HCT116 (cell line): ENCODE results near the gene EGLN3. TPM values are rescaled to one million over a fixed set of nuclear protein-coding genes. Genes with fewer than 3 reads are reported as not detected.

Experiments
- ATAC-seq: fragments of 200-7000 bp; cut with Tn5 transposase; 2 replicates; pipeline ENCODE4 v1.9.1; 2020; ENCODE audit warnings: mild to moderate bottlenecking, moderate library complexity
- BruUV-seq: library from RNA; stranded (reverse); fragments of 400-500 nt; replicated peaks from 2 replicates; lab custom pipeline; 2021; lab: Mats Ljungman, UMichigan
- CTCF ChIA-PET: fragments of 300-600 bp; sonication (Branson Sonifier 250); formaldehyde crosslinking; loops from one replicate; lab custom pipeline; 2021; ENCODE audit warnings: antibody characterized with exemption; lab: Charles Lee
- POLR2A ChIA-PET: fragments of 300-600, 350-600 bp; sonication (Branson Sonifier 250); formaldehyde crosslinking; loops from one replicate; lab custom pipeline; 2021; ENCODE audit warnings: antibody characterized with exemption; lab: Charles Lee
- RAD21 ChIA-PET, 2 experiments: fragments of 300-600 bp; sonication (Branson Sonifier 250); formaldehyde crosslinking; loops; one replicate each; lab custom pipeline; 2023; ENCODE audit warnings: low total read pairs in 2 of 2; ENCODE audit not compliant: uncharacterized antibody in 2 of 2, unreplicated experiment in 2 of 2, low non-redundant PET in 1 of 2; lab: Charles Lee
- DNase-seq: peaks from one replicate; pipeline ENCODE4 v3.0.0-alpha.2; 2010; ENCODE audit warnings: low read depth, low spot score
- H2AFZ ChIP-seq: fragments of 200-600 bp; shearing (Covaris generic), sonication (generic); 2 replicates; pipeline ENCODE4 v1.6.1; 2017; ENCODE audit warnings: low read depth, mixed run types, mixed read lengths, antibody characterized with exemption, low read length; ENCODE audit not compliant: poor library complexity, severe bottlenecking
- H3K27ac ChIP-seq: 2 replicates; pipeline ENCODE4 v1.5.1; 2012; ENCODE audit warnings: low read depth, low read length
- H3K27me3 ChIP-seq: fragments of 200-600 bp; sonication (generic); 2 replicates; pipeline ENCODE4 v1.6.1; 2016; ENCODE audit warnings: mixed run types, low read length, mixed read lengths; ENCODE audit not compliant: insufficient read depth
- H3K36me3 ChIP-seq, 2 experiments: fragments of 200-500 bp in 1 of 2; fragments of 200-600 bp in 1 of 2; sonication (Bioruptor generic) in 1 of 2; sonication (generic) in 1 of 2; 2 replicates each; pipeline versions ENCODE4 v1.5.1 to v1.6.1; 2014 to 2016; ENCODE audit warnings: low read length in 2 of 2, inconsistent platforms in 1 of 2, mixed read lengths in 1 of 2, mixed run types in 1 of 2; ENCODE audit not compliant: insufficient read depth in 2 of 2, control insufficient read depth in 1 of 2
- H3K4me1 ChIP-seq, 2 experiments: fragments of 200-600 bp in 1 of 2; sonication (generic) in 1 of 2; 2 replicates each; pipeline versions ENCODE4 v1.5.1 to v1.6.1; 2012 to 2017; ENCODE audit warnings: low read length in 2 of 2, inconsistent platforms in 1 of 2, mild to moderate bottlenecking in 1 of 2, mixed read lengths in 1 of 2, mixed run types in 1 of 2, moderate library complexity in 1 of 2; ENCODE audit not compliant: insufficient read depth in 2 of 2, control insufficient read depth in 1 of 2
- H3K4me2 ChIP-seq: fragments of 200-600 bp; sonication (generic); 2 replicates; pipeline ENCODE4 v1.6.1; 2017; ENCODE audit warnings: mixed run types, low read length, mixed read lengths
- H3K4me3 ChIP-seq, 2 experiments: fragments of 200-600 bp in 1 of 2; sonication (generic) in 1 of 2; replicated peaks in 1 of 2; 2 replicates each; pipeline ENCODE4 v1.5.1; 2011 to 2016; ENCODE audit warnings: low read length in 2 of 2, control low read depth in 1 of 2, low read depth in 1 of 2, mild to moderate bottlenecking in 1 of 2, mixed read lengths in 1 of 2, mixed run types in 1 of 2
- H3K79me2 ChIP-seq: fragments of 200-600 bp; sonication (generic); 2 replicates; pipeline ENCODE4 v1.6.1; 2017; ENCODE audit warnings: mild to moderate bottlenecking, mixed run types, low read length, moderate library complexity, mixed read lengths; ENCODE audit not compliant: insufficient read depth
- H3K9ac ChIP-seq: fragments of 200-600 bp; sonication (generic); 2 replicates; pipeline ENCODE4 v1.6.1; 2016; ENCODE audit warnings: low read length, mixed read lengths
- H3K9me2 ChIP-seq: fragments of 200-600 bp; sonication (generic), shearing (Covaris generic); 2 replicates; pipeline ENCODE4 v1.6.1; 2017; ENCODE audit warnings: mixed run types, mild to moderate bottlenecking, moderate library complexity; ENCODE audit not compliant: insufficient read depth
- H3K9me3 ChIP-seq, 2 experiments: fragments of 200-500 bp in 1 of 2; fragments of 200-600 bp in 1 of 2; sonication (Bioruptor generic) in 1 of 2; sonication (generic) in 1 of 2; 2 replicates each; pipeline ENCODE4 v1.6.1; 2014 to 2017; ENCODE audit warnings: low read length in 2 of 2, mixed read lengths in 2 of 2, inconsistent platforms in 1 of 2, low read depth in 1 of 2, mild to moderate bottlenecking in 1 of 2, mixed run types in 1 of 2, moderate library complexity in 1 of 2; ENCODE audit not compliant: control insufficient read depth in 1 of 2, insufficient read depth in 1 of 2
- H4K20me1 ChIP-seq: fragments of 200-600 bp; sonication (generic), shearing (Covaris generic); 2 replicates; pipeline ENCODE4 v1.6.1; 2017; ENCODE audit warnings: mixed run types, mild to moderate bottlenecking, moderate library complexity; ENCODE audit not compliant: insufficient read depth
- CEBPB ChIP-seq: IDR thresholded peaks from 2 replicates; pipeline ENCODE4 v1.6.1; 2012; ENCODE audit warnings: low read depth
- EGR1 ChIP-seq: IDR thresholded peaks from 2 replicates; pipeline ENCODE4 v1.6.1; 2012; ENCODE audit warnings: low read depth
- ELF1 ChIP-seq: IDR thresholded peaks from 2 replicates; pipeline ENCODE4 v1.6.1; 2012; ENCODE audit warnings: low read depth, borderline replicate concordance
- EZH2 ChIP-seq: fragments of 200-600 bp; sonication (generic); IDR thresholded peaks from 2 replicates; pipeline ENCODE4 v1.6.1; 2017; ENCODE audit warnings: antibody characterized with exemption, mixed run types
- EZH2phosphoT487 ChIP-seq: fragments of 200-600 bp; IDR thresholded peaks from 2 replicates; pipeline ENCODE4 v1.6.1; 2018; ENCODE audit warnings: antibody characterized with exemption, borderline replicate concordance
- JUND ChIP-seq: IDR thresholded peaks from 2 replicates; pipeline ENCODE4 v1.6.1; 2012
- POLR2A ChIP-seq: IDR thresholded peaks from 2 replicates; pipeline ENCODE4 v1.7.0; 2011; ENCODE audit warnings: borderline replicate concordance; ENCODE audit not compliant: insufficient read depth, insufficient read length; ENCODE audit errors: extremely low read depth
- POLR2AphosphoS5 ChIP-seq: IDR thresholded peaks from 2 replicates; pipeline ENCODE4 v1.6.1; 2011; ENCODE audit warnings: mild to moderate bottlenecking, low read depth, low read length, moderate library complexity
- RAD21 ChIP-seq: IDR thresholded peaks from 2 replicates; pipeline ENCODE4 v1.6.1; 2012; ENCODE audit warnings: low read depth, mild to moderate bottlenecking
- SIN3A ChIP-seq: IDR thresholded peaks from 2 replicates; pipeline ENCODE4 v1.6.1; 2012; ENCODE audit warnings: low read depth
- SP1 ChIP-seq: IDR thresholded peaks from 2 replicates; pipeline ENCODE4 v1.6.1; 2012; ENCODE audit warnings: low read depth
- SRF ChIP-seq: IDR thresholded peaks from 2 replicates; pipeline ENCODE4 v1.6.1; 2012; ENCODE audit warnings: low read depth
- YY1 ChIP-seq: IDR thresholded peaks from 2 replicates; pipeline ENCODE4 v1.6.1; 2011; ENCODE audit warnings: low read length, low read depth, moderate library complexity, mild to moderate bottlenecking; ENCODE audit not compliant: insufficient replicate concordance; ENCODE audit errors: extremely low read depth
- ZFX ChIP-seq: fragments of 450-650 bp; IDR thresholded peaks from 2 replicates; pipeline ENCODE4 v1.6.1; 2017
- intact Hi-C: fragments of 100-400 bp; cut with micrococcal nuclease; formaldehyde crosslinking; loops from 2 replicates; pipeline ENCODE4 v1.10.0; 2022
- total RNA-seq: library from RNA; stranded (reverse); gene quantifications from one replicate; pipeline ENCODE4 v1.2.1, GENCODE V29; 2021; ENCODE audit not compliant: unreplicated experiment
- TF ChIP-seq, protein P1 (sequence below): IDR thresholded peaks from 2 replicates; pipeline ENCODE4 v1.6.1; 2012
- TF ChIP-seq, protein P2 (sequence below), 3 experiments: fragments of 200-600 bp in 1 of 3; sonication (generic) in 1 of 3; IDR thresholded peaks in 2 of 3; conservative IDR thresholded peaks in 1 of 3; 2 replicates each; pipeline ENCODE4 v1.5.1; 2012 to 2017; ENCODE audit warnings: low read depth in 2 of 3, low read length in 2 of 3, antibody characterized with exemption in 1 of 3, borderline replicate concordance in 1 of 3, control low read depth in 1 of 3, mild to moderate bottlenecking in 1 of 3, mixed read lengths in 1 of 3, mixed run types in 1 of 3, moderate library complexity in 1 of 3; ENCODE audit not compliant: insufficient read depth in 1 of 3
- TF ChIP-seq, protein P3 (sequence below): IDR thresholded peaks from 2 replicates; pipeline ENCODE4 v1.6.1; 2012
- TF ChIP-seq, protein P4 (sequence below): IDR thresholded peaks from 2 replicates; pipeline ENCODE4 v1.6.1; 2012; ENCODE audit warnings: low read depth

EGLN3 gene
- total RNA-seq, 1 experiment from 2014 or later = 13.6 TPM

DNA sequence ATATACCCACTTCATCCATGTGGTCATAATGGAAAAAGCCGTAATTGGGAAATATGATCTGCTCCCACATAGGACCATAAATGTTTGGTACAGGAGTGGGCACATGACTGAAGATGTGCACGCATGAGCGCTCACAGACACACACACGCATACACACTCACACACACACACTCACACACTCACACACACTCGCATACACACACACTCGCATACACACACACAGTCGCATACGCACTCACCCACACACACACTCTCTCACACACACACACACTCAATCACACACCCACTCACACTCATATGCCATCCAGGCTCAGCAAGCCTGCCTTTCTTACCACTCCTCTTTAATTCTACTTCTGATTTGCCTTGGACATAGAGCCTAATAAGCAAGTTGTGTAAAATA is 45.6 kb upstream of the EGLN3 start:
- TF ChIP-seq ZFX (no peak), EZH2phosphoT487 (no peak), ELF1 (no peak), SIN3A (no peak), POLR2A (no peak), RAD21 (no peak), CEBPB (no peak), POLR2AphosphoS5 (no peak), JUND (no peak), YY1 (no peak), EGR1 (no peak), EZH2 (no peak), SP1 (no peak), SRF (no peak)
- TF ChIP-seq, protein P1, sequence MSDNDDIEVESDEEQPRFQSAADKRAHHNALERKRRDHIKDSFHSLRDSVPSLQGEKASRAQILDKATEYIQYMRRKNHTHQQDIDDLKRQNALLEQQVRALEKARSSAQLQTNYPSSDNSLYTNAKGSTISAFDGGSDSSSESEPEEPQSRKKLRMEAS = no peak
- TF ChIP-seq, protein P2, sequence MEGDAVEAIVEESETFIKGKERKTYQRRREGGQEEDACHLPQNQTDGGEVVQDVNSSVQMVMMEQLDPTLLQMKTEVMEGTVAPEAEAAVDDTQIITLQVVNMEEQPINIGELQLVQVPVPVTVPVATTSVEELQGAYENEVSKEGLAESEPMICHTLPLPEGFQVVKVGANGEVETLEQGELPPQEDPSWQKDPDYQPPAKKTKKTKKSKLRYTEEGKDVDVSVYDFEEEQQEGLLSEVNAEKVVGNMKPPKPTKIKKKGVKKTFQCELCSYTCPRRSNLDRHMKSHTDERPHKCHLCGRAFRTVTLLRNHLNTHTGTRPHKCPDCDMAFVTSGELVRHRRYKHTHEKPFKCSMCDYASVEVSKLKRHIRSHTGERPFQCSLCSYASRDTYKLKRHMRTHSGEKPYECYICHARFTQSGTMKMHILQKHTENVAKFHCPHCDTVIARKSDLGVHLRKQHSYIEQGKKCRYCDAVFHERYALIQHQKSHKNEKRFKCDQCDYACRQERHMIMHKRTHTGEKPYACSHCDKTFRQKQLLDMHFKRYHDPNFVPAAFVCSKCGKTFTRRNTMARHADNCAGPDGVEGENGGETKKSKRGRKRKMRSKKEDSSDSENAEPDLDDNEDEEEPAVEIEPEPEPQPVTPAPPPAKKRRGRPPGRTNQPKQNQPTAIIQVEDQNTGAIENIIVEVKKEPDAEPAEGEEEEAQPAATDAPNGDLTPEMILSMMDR (IDR thresholded peaks at IDR 0.05 in 2 of 3, conservative IDR thresholded peaks at IDR 0.05 in 1 of 3; ENCODE audit: borderline replicate concordance in 1 of 3, insufficient read depth in 1 of 3, low read depth in 2 of 3, low read length in 2 of 3) = no peak
- TF ChIP-seq, protein P3, sequence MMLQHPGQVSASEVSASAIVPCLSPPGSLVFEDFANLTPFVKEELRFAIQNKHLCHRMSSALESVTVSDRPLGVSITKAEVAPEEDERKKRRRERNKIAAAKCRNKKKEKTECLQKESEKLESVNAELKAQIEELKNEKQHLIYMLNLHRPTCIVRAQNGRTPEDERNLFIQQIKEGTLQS = no peak
- TF ChIP-seq, protein P4, sequence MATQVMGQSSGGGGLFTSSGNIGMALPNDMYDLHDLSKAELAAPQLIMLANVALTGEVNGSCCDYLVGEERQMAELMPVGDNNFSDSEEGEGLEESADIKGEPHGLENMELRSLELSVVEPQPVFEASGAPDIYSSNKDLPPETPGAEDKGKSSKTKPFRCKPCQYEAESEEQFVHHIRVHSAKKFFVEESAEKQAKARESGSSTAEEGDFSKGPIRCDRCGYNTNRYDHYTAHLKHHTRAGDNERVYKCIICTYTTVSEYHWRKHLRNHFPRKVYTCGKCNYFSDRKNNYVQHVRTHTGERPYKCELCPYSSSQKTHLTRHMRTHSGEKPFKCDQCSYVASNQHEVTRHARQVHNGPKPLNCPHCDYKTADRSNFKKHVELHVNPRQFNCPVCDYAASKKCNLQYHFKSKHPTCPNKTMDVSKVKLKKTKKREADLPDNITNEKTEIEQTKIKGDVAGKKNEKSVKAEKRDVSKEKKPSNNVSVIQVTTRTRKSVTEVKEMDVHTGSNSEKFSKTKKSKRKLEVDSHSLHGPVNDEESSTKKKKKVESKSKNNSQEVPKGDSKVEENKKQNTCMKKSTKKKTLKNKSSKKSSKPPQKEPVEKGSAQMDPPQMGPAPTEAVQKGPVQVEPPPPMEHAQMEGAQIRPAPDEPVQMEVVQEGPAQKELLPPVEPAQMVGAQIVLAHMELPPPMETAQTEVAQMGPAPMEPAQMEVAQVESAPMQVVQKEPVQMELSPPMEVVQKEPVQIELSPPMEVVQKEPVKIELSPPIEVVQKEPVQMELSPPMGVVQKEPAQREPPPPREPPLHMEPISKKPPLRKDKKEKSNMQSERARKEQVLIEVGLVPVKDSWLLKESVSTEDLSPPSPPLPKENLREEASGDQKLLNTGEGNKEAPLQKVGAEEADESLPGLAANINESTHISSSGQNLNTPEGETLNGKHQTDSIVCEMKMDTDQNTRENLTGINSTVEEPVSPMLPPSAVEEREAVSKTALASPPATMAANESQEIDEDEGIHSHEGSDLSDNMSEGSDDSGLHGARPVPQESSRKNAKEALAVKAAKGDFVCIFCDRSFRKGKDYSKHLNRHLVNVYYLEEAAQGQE = no peak
- TF ChIP-seq, all 23 proteins: peak for 0
- H3K36me3 ChIP-seq = no peaks in the 10 kb centered on the region
- H2AFZ ChIP-seq = no peak overlapping the region
- H3K27ac ChIP-seq = no peak overlapping the region
- intact Hi-C loops = no loop called here
- ChIA-PET RAD21 (no interaction called here), POLR2A (no interaction called here), CTCF (no interaction called here)
- H3K4me1 ChIP-seq = no peaks in the 10 kb centered on the region
- ATAC-seq = no peak
- H3K4me3 ChIP-seq = no peak overlapping the region
- BruUV-seq = no TSS peak
- H3K9me3 ChIP-seq = no peaks in the 10 kb centered on the region
- no peaks in the 10 kb centered on the region for H4K20me1 ChIP-seq
- H3K9me2 ChIP-seq = no peaks in the 10 kb centered on the region
- no peaks in the 10 kb centered on the region for H3K27me3 ChIP-seq
- H3K9ac ChIP-seq = no peak overlapping the region
- no peak for DNase-seq
- no peaks in the 10 kb centered on the region for H3K79me2 ChIP-seq
- no peak overlapping the region for H3K4me2 ChIP-seq
